ENCODE results near the gene SULF2.

SULF2 gene

DNA sequence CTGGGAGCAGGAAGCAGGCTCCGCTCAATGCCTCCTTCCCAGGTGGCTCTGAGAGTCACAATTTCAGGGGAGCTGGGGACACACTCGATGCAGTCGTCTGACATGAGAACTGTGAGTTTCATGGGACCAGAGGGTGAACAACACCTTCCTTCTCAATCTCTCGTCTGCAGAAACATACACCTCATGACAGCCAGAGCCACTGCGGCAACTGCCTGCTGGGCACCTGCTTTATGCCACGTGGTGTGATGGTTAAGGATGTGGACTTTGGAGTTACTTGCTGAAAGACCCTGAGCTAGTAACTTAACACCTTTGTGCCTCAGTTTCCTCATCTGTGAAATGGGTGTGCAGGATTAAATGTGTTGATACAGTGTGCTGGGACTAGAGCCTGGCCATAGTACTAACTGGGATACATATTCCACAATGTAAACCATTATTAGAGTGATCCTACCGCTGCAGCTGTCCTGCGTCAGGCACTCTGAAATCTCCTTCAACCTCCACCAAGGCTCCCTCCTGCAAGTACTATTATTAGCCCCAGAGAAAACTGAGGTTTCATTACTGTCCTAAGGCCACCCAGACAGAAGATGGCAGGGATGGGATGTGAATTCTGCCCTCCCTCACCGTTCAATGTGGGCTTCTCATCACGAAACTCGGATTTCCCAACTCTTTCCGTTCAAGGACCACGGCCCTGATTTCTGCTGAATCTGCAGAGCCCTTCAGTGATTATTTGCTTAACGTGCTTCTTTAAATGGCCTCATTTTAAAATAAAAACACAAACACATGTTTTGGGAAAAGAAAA lies 24.4 kb downstream of the SULF2 start:
- no peak for DNase-seq

DNA sequence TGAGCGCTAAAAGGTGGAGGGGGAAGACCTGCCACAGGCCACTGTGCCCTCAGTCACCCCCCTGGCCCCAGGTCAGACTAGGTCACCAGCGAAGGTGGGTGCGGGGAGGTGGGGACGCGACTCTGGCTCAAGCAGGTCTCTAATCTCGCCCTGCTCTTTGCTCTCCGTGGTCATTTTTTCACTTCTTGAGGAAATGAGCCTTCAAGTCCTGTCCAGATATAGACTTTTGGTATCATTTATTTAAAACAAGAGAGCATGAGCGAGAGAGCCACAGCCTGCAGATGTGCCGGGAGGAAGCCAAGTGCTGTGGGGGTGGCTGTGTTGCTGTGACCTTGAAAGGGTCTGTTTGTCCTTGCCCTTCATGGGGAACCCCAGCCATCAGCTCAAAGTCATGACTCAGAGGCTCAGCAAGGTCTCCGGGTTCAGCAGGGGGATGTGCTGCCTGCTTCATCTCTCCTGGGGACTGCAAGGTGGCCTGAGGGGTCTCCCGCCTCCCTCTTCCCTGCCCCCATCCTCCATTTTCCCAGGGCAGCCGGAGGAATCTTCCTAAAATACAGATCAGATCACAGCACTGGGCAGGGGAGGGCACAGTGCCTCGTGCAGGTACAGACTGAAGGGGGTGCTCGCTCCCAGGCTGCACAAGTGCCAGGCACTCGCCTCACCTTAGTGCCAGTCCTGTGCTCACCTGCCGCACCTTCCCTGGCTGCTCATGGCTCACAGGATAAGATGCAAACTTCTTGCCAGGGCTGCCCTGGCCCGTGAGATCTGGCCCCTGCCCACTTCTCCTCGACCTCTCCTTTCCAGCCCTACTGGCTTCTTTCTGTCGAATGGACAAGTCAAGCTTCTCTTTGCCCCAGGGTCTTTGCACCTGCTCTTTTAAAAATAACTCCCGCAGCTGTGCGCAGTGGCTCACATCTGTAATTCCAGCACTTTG lies 26.5 kb downstream of the SULF2 start:
- DNase-seq: no peak

DNA sequence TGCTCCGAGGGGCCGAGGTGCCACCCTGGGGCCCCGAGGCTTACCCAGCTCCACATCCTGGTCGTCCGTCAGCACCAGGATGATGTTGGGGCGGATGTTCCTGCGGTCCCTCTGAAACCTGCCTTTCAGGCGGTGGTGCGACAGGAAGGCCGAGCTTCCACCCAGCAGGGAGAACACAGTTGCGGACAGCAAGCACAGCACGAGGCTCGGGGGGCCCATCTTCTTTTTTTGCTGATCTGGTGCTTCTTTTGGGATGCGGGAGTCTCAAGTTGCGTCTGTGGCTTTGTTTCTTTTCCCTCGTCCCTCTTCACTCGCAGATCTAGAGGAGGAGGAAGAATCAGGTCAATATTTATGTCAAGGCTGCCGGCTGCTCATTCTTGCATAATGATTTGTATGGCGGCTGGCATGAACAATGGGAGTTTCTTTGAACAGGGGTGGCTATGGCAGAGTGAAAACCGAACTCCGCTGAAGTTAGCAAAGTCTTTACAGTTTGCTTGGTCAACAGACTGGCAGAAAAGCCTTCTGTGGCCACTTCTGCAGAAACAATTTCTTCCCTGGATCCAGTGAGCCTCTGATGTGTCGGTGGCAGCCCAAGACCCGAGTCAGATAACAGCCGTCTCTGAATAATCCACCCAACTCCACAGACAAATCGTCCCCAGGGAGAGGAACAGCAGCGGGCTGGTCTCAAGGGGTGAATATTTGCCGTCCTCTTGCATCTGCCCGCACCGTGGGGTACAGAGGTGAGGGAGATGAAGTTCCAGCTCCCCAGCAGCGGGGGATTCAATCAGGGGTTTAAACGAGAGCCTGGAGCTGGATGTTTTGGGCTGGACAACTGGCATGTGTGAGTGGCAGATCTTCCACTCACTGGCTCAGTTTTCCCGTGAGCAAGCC lies 27.9 kb downstream of the SULF2 start:
- DNase-seq: no peak

DNA sequence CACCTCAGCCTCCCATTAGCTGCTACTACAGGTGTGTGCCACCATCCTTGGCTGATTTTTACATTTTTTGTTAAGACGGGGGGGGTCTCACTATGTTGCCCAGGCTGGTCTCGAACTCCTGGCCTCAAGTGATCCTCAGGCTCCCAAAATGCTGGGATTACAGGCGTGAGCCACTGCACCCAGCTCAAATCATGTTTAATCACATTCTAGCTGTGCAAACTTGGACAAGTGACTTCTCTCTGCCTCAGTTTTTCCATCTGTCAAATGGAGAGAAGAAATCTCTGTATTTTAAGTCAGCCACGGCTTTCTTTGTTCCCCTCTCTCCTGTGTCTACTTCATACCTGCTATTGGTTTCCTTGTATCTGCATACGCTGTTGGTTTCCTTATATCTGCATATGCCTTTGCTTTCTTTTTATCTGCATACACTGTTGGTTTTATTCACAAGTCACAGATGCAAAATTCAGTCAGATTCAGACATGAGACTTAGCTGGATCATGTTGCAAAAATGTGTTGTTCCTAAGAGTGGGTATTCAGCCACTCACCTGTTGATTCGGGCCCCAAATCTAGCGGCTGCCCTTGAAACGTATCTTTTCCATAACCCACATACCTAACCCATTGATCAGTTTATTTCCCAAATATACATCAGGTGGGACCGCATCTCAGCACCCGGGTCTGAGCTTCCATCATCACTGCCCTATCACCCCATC lies 30.2 kb downstream of the SULF2 start:
- no peak for DNase-seq

DNA sequence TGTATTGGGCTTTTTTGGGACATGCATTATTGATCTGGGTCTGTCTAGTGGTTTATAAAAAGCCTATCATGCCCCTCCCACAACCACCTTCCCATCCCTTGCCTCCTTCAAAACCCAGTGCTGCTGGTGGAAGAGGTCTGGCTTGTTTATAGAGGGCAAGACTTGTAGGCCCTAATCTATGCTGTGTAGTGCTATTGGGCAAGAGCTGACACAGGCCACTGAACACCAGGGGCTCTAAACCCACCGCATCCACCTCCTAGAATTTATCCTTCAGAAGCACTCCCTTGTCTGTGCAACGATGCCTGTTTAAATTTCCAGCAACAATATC lies 30.9 kb downstream of the SULF2 start:
- no peak for DNase-seq

DNA sequence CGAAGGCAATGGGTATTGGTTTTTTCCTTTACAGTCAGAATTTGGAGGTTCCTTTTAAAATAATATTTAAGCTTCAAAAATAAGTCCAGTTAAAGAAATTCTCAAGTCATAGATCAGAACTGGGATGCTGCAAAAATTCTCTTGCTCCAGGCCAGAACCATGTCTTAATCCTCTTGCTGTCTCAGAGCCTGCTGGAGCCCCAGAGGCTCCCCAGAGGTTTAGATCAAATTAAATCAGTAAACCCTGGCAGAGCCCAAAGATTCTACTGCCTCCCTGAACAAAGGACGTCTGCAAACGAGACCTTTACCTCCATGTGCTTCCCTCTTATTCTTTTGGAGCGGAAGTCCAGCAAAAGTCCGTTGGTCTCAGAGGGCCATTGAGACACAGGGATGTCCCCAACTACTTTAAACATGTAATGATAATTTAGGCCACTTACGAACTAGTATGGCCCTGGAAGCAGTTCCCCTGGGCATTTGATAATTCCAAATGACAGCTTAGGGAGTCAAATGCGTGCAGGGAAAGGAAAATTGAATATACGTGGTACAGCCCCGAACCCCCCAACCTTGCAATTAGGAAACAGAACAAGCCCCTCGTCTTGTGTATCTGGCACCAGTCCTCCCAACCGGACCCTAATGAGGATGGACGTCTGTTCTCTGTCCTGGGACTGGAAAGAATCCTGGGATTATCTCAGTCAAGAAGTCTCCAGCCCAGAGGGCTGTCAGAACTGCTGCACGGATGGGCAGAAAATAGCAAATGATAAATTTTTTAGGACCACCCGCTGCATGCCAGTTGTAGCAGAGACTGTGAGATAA lies 31.5 kb downstream of the SULF2 start:
- no peak for DNase-seq

DNA sequence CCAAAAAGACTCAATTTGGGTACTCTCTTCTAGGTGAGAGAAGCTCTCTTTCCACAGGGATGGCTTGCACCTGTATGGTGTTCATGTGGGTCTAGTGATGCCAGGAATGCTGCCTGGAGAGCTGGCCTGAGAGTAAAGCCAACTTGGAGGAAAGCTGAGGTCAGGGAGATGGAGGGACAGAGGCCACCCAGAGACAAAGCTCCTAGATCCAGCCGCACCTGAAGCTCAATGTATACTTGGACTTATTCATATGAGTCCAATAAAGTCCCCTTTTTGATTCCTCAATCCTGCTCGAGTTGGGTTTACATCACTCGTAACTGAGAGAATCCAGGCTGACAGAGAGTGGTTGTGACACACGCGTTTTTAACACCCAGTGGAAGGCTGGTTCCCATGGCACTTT lies 33.8 kb downstream of the SULF2 start:
- no peak for DNase-seq

DNA sequence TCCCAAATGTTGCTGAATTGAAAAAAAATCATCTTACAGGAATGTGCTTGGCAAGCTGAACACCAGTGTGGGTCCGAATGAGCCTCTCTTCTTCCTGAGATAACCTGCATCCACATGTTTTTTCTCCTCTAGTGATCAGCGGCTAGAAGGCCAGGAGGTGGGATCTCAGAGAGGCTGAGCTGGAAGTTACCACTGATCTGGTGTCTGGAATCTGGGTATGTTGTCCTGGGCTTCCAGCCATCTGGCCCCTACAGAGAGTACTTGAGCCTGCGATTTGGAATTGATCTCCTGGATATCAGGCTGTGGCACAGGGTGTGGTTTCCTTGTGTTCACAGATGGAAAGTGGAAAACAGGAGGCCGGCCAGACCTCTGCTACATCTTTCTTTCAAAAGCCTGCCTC lies 35.9 kb downstream of the SULF2 start:
- DNase-seq: no peak

DNA sequence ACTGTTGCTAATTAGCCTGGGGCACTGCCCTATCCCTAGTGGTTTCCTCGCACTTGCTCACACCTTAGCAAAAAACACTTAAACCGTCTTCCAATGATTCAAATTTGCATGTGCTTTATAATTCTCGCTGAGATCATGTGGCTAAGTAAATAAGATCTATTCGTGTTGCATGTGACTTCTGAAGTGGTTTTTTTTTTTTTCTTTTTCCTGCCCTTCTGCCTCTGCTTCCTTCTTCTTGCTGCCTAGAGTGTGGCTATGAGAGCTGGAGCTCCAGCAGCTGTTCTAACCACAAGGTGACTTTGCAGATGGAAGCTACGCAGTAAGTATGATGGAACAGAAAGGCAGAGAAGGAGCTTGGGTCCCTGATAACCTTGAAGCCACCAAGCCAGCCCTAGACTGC lies 36.5 kb downstream of the SULF2 start:
- no peak for DNase-seq

DNA sequence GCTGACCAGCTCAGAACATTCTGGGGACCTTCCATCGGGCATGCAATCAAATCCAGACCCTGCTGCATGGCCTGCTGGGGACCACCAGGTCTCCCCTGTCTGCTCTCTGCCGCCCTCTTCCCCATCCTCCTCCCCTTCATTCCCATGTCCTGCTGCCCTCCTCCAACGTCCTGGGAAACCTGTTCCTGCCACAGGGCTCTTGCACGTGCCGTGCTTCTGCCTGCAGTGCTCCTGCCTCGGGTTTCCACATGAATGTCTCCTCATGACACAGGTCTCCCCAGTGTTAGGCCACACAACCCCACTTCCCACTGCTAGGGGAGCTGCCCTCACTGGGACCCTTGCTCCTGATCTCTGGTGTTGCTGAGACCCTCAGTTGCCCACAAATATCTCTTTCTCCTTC lies 37.2 kb downstream of the SULF2 start:
- no peak for DNase-seq

DNA sequence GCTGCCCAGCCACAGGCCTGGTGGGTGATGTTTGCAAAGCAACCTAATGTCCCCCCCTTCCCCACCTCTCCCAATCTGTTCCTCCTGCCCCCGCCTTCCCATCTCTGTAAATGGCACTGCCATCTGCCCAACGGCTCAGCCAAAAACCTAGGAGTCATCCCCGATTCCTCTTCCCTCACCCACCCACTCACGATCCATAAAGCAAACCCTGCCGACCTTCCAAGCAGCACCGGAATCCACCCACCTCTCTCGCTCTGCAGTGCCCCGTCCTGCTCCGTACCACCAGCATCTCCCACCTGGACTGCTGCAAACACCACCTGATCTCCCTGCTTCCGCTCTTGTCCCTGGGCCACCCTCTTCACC lies 37.6 kb downstream of the SULF2 start:
- DNase-seq: no peak

DNA sequence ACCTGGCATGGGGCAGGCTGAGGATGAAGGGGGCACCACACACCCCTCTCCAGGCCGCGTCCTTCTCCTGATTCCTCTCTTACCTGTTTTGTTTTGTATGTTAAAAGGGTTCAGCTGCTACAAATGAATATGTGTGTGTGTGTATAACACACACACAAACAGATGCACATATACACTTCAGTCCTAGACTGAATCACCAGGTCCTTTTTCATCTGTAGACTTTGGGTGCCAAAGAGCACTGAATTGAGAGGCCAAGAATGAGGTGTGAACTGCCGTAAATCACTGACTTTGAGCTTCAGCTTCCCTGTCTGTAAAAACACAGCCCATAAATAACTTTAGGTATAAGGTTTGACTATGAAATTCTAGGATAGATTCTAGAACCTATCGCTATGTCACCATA lies 40.5 kb downstream of the SULF2 start:
- no peak for DNase-seq

DNA sequence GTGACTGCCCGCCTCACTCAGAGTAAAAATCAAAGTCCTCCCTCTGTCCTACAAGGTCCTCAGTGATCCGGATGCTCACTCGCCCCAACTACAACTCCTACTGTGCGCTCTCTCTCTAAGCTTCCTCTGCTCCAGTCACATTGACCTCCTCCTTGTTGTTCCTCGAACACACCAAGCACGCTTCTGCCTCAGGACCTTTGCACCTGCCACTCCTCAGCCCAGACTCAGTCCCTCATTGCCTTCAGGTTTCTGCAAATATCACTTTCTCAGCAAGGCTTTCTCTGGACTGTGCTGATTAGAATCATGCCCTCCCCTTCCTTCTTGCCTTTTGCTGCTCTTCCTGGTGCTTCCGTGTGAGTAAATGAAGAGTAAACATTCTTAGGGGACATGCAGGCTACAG lies 41.6 kb downstream of the SULF2 start:
- no peak for DNase-seq

DNA sequence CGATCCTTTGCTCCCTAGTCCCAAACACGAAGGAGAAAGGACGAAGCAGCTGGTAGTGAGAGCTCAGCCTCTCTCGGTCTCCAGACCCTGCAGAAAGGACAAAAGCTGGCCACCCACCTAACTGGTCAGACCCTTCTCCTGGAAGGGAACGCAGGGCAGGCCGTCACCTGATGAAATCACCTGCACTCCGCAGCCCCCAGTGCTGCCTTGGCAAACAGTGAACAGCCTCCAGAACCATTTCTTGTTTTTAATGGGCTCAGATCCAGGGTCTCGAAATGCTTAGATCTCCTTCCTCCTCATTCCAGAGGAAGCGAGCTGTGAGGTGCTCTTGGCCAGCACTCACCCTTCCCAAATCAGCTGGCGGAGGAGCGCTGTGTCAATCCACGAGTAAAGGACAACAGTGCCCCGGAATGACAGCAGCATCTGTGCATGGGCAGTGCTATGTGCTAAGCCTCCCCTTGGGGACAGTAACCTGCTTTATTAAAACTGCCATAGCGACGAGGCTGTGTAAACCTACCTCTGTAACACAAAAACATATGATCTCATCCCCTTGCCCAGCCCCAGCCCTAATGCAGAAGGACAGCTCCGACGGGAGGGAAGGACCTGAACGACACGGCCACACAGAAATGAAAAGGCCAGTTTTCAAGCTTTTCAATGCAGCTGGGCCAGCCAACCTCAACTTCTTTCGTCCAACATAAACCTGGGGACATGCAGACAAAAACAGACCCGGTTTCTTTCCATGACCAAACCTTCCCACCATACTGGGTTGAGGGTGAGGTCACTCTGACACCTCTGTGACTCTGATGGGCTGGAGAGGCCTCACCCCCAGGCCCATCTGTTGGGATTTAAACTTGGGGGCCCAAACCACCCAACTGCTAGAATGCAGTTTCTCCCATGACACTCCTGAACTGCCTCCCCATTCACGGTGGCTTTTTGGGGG lies 43.3 kb downstream of the SULF2 start:
- no peak for DNase-seq

DNA sequence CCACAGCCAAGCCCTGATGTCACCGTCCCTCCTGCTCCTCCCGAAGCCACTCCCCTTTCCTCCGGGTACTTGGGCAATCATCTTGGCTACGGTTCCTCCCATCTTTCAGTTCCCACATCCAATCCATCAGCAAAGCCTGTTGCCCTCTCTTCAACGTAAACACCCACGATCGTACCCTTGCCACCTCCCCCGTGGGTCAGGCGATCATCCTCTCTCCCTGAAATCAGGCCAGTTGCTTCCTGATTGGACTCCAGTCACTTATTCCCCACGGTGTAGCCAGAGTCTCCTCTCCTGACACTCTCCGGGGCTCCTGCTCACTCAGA lies 44.5 kb downstream of the SULF2 start:
- DNase-seq: no peak

DNA sequence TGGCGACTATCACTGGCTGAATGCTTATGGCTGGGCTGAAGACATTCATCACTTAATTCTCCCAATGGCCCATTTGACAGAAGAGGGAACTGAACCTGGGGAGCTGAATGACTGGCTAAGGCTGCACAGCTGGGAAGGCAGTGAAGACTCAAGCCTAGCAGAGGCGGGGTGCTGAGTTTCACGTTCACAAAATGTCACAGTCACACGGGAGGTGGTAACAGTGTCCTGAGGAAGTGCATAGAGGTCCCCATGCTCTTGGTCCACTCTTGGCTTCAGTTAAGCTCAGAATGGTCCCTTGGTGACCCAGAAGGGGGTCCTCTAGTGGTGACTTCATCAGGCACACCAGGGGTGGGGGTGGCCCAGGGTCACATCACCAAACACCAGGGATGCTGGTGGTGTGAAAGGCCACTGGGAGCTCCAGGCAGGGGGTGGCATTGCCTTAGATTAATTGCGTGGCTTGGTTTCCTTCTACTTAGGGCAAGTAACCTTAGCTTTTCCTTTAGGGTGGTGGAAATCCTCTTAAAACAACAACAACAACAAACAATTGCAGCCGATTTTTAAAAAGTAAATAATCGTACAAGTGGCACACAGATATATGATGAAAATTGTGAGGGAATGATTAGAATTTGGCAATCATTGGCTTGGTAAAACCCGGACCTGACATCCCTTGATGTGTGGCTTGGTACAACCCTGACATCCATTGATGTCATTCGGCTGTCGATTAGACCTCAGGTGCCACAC lies 45.0 kb downstream of the SULF2 start:
- no peak for DNase-seq

DNA sequence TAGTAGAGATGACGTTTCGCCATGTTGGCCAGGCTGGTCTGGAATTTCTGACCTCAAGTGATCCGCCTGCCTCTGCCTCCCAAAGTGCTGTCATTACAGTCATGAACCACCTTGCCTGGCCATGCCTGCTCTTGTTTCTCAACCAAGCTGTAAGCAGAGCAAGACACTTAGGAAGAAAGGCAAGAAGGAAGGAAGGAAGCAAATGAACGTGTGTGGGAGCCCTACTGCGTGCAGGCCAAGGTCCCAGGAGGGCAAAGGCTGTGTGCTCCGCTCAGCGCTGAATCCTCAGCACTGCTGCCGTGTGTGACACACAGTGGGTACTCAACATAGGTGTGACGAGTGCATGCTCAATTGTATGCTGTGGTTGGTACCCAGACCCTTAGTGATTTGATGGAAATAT lies 47.4 kb downstream of the SULF2 start:
- DNase-seq: no peak

DNA sequence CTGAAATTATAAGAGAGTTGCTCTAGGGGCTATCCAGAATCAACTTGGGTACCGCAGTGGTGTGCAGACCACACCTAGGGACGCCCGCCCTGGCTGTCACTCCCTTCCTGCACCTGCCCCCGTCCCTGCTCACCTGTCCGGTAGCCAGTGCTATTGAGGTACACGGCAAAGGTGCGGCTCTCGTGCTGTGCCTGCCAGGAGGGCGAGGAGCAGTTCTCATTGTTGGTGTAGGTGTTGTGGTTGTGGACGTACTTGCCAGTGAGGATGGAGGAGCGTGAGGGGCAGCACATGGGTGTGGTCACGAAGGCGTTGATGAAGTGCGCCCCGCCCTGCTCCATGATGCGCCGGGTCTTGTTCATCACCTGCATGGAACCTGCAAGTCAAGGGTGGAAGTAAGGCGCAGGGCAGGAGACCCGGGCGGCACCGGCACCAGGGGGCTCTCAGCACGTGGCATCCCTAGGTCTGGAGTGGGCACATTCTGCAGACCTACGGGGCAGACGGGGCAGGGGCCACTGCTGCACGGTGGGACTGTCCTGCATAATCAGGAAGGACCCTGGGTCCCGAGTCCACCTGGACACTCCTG lies 48.6 kb downstream of the SULF2 start:
- no peak for DNase-seq

All from C1 segment of cervical spinal cord (tissue), 14 donors.